SJSA1 (cell line): ENCODE data around the gene LYRM7. TPM values are rescaled to one million over a fixed set of nuclear protein-coding genes. Genes with fewer than 3 reads are reported as not detected.

Experiments used
- DNase-seq, 2 experiments: peaks; one replicate each; pipeline ENCODE4 v3.0.0-alpha.2; 2015 to 2020; ENCODE audit warnings: low spot score in 2 of 2, low read depth in 1 of 2
- H3K27ac ChIP-seq: fragments of 250-450 bp; sonication (Bioruptor Pico); 2 replicates; pipeline ENCODE4 v1.5.1; 2020; ENCODE audit warnings: mild to moderate bottlenecking, moderate library complexity
- H3K27me3 ChIP-seq: fragments of 250-450 bp; sonication (Bioruptor Pico); replicated peaks from 2 replicates; pipeline ENCODE4 v1.5.1; 2020; ENCODE audit warnings: mild to moderate bottlenecking, moderate library complexity
- H3K36me3 ChIP-seq: fragments of 250-450 bp; sonication (Bioruptor Pico); 2 replicates; pipeline ENCODE4 v1.5.1; 2020; ENCODE audit warnings: mild to moderate bottlenecking
- H3K4me1 ChIP-seq: fragments of 250-450 bp; sonication (Bioruptor Pico); replicated peaks from 2 replicates; pipeline ENCODE4 v1.6.1; 2021; ENCODE audit warnings: mild to moderate bottlenecking
- H3K4me3 ChIP-seq: fragments of 250-450 bp; sonication (Bioruptor Pico); 2 replicates; pipeline ENCODE4 v1.5.1; 2020; ENCODE audit warnings: mild to moderate bottlenecking
- H3K9me3 ChIP-seq: fragments of 250-450 bp; sonication (Bioruptor Pico); replicated peaks from 2 replicates; pipeline ENCODE4 v1.5.1; 2020; ENCODE audit warnings: mild to moderate bottlenecking
- total RNA-seq: library from RNA; depleted of rRNA; stranded (reverse); fragments of >200 nt; shearing (Covaris generic); gene quantifications from 2 replicates; pipeline ENCODE4 v1.2.3, GENCODE V29; 2014

LYRM7 gene
- total RNA-seq, 1 experiment from 2014 or later = 33.1 TPM

GRCh38 chr5:131217791-131218190, 47.0 kb downstream of the LYRM7 start:
- H3K9me3 ChIP-seq = no peaks in the 10 kb centered on the region
- H3K4me3 ChIP-seq = no peak overlapping the region
- peaks cover 9% of the 10 kb centered on the region for H3K4me1 ChIP-seq
- DNase-seq = no peak
- H3K27me3 ChIP-seq = no peaks in the 10 kb centered on the region
- H3K36me3 ChIP-seq = no peaks in the 10 kb centered on the region
- H3K27ac ChIP-seq = no peak overlapping the region

- no peak for DNase-seq
- Histone ChIP-seq H3K36me3 (no peaks in the 10 kb centered on the region), H3K4me3 (no peak overlapping the region), H3K27ac (no peak overlapping the region), H3K9me3 (no peaks in the 10 kb centered on the region), H3K27me3 (no peaks in the 10 kb centered on the region), H3K4me1 (peaks cover 9% of the 10 kb centered on the region)
Measured at GRCh38 chr5:131218392-131218791, 47.6 kb downstream of the LYRM7 start.

- H3K27me3 ChIP-seq = no peaks in the 10 kb centered on the region
- H3K9me3 ChIP-seq = no peaks in the 10 kb centered on the region
- DNase-seq = no peak
- H3K4me1 ChIP-seq = peaks cover 9% of the 10 kb centered on the region
- H3K4me3 ChIP-seq = no peak overlapping the region
- H3K27ac ChIP-seq = no peak overlapping the region
- H3K36me3 ChIP-seq = no peaks in the 10 kb centered on the region
Measured at GRCh38 chr5:131220566-131220965, 49.8 kb downstream of the LYRM7 start.

- peaks cover 9% of the 10 kb centered on the region for H3K4me1 ChIP-seq
- H3K27ac ChIP-seq = no peak overlapping the region
- no peak for DNase-seq
- H3K27me3 ChIP-seq = no peaks in the 10 kb centered on the region
- H3K36me3 ChIP-seq = no peaks in the 10 kb centered on the region
- H3K4me3 ChIP-seq = no peak overlapping the region
- H3K9me3 ChIP-seq = no peaks in the 10 kb centered on the region
Measured at GRCh38 chr5:131221008-131221703, 50.4 kb downstream of the LYRM7 start.

- Histone ChIP-seq H3K9me3 (no peaks in the 10 kb centered on the region), H3K27ac (no peak overlapping the region), H3K4me1 (peaks cover 9% of the 10 kb centered on the region), H3K36me3 (no peaks in the 10 kb centered on the region), H3K27me3 (no peaks in the 10 kb centered on the region), H3K4me3 (no peak overlapping the region)
- DNase-seq = no peak
Measured at GRCh38 chr5:131221888-131222287, 51.1 kb downstream of the LYRM7 start.

GRCh38 chr5:131222731-131223130, 52.0 kb downstream of the LYRM7 start:
- Histone ChIP-seq H3K9me3 (no peaks in the 10 kb centered on the region), H3K4me3 (no peak overlapping the region), H3K36me3 (no peaks in the 10 kb centered on the region), H3K27me3 (no peaks in the 10 kb centered on the region), H3K4me1 (peaks cover 9% of the 10 kb centered on the region), H3K27ac (no peak overlapping the region)
- DNase-seq = no peak

GRCh38 chr5:131223751-131224386, 53.1 kb downstream of the LYRM7 start:
- Histone ChIP-seq H3K4me1 (peaks cover 9% of the 10 kb centered on the region), H3K9me3 (no peaks in the 10 kb centered on the region), H3K4me3 (no peak overlapping the region), H3K27me3 (no peaks in the 10 kb centered on the region), H3K27ac (no peak overlapping the region), H3K36me3 (no peaks in the 10 kb centered on the region)
- no peak for DNase-seq

- H3K4me3 ChIP-seq = no peak overlapping the region
- H3K36me3 ChIP-seq = no peaks in the 10 kb centered on the region
- no peak overlapping the region for H3K27ac ChIP-seq
- no peak for DNase-seq
- H3K27me3 ChIP-seq = no peaks in the 10 kb centered on the region
- H3K9me3 ChIP-seq = no peaks in the 10 kb centered on the region
- peaks cover 4% of the 10 kb centered on the region for H3K4me1 ChIP-seq
Measured at GRCh38 chr5:131224387-131225201, 53.9 kb downstream of the LYRM7 start.

- Histone ChIP-seq H3K36me3 (no peaks in the 10 kb centered on the region), H3K4me3 (no peak overlapping the region)
Measured at GRCh38 chr5:131225282-131225974, 54.7 kb downstream of the LYRM7 start.

GRCh38 chr5:131226899-131227298, 56.2 kb downstream of the LYRM7 start:
- Histone ChIP-seq H3K27ac (no peak overlapping the region), H3K27me3 (no peaks in the 10 kb centered on the region), H3K9me3 (no peaks in the 10 kb centered on the region), H3K36me3 (no peaks in the 10 kb centered on the region), H3K4me1 (no peaks in the 10 kb centered on the region), H3K4me3 (no peak overlapping the region)
- no peak for DNase-seq

More at GRCh38 chr5:131225282-131225974, 54.7 kb downstream of the LYRM7 start:
- no peaks in the 10 kb centered on the region for H3K4me1 ChIP-seq
- DNase-seq = no peak
- H3K27me3 ChIP-seq = no peaks in the 10 kb centered on the region
- no peak overlapping the region for H3K27ac ChIP-seq
- no peaks in the 10 kb centered on the region for H3K9me3 ChIP-seq

- H3K27ac ChIP-seq = no peak overlapping the region
- H3K36me3 ChIP-seq = no peaks in the 10 kb centered on the region
- no peak for DNase-seq
- H3K4me3 ChIP-seq = no peak overlapping the region
- no peaks in the 10 kb centered on the region for H3K27me3 ChIP-seq
- H3K9me3 ChIP-seq = no peaks in the 10 kb centered on the region
- H3K4me1 ChIP-seq = no peaks in the 10 kb centered on the region
Measured at GRCh38 chr5:131228646-131229045, 57.9 kb downstream of the LYRM7 start.

GRCh38 chr5:131229623-131230022, 58.9 kb downstream of the LYRM7 start:
- Histone ChIP-seq H3K9me3 (no peaks in the 10 kb centered on the region), H3K27me3 (no peaks in the 10 kb centered on the region), H3K27ac (no peak overlapping the region), H3K36me3 (no peaks in the 10 kb centered on the region), H3K4me3 (no peak overlapping the region), H3K4me1 (no peaks in the 10 kb centered on the region)
- DNase-seq = no peak

- no peaks in the 10 kb centered on the region for H3K36me3 ChIP-seq
- no peak overlapping the region for H3K27ac ChIP-seq
- H3K27me3 ChIP-seq = no peaks in the 10 kb centered on the region
- no peak overlapping the region for H3K4me3 ChIP-seq
- DNase-seq = no peak
- H3K4me1 ChIP-seq = no peaks in the 10 kb centered on the region
- no peaks in the 10 kb centered on the region for H3K9me3 ChIP-seq
Measured at GRCh38 chr5:131230406-131230805, 59.7 kb downstream of the LYRM7 start.
